Middle frontal gyrus (tissue), 1 donor: ENCODE measurements around the gene SACM1L.
"Not testable (repeated sequence)": the region's sequence is repeated elsewhere in the genome, so short reads cannot be mapped to it uniquely, and the experiment has no call there.

Source experiments
- DNase-seq: peaks from one replicate; pipeline ENCODE4 v3.0.0-alpha.2; 2015; ENCODE audit warnings: low spot score; ENCODE audit errors: extremely low spot score

The SACM1L gene

DNA sequence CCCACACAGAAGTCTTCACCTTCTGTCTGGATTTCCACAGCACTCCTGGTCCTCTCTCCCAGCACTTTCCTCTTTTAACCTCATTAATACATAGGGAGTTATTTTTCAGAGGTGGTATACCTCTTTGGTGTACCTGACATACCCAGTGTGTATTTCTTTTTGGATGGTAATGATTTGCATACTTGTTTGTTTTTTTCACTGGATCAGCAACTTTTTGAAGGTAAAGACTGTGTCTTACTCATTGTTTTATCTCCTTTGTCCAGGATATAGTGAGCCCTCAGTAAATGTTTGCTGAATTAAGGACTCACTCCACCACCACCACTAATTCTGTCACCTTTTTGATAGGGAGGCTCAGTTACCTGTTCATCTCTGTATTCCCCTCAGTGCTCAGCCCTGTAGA lies 52.1 kb downstream of the SACM1L start:
- no peak for DNase-seq

GRCh38 chr3:45741742-45742460 lies 52.7 kb downstream of the SACM1L start:
- no peak for DNase-seq

GRCh38 chr3:45742461-45743089 lies 53.4 kb downstream of the SACM1L start:
- no peak for DNase-seq

DNA sequence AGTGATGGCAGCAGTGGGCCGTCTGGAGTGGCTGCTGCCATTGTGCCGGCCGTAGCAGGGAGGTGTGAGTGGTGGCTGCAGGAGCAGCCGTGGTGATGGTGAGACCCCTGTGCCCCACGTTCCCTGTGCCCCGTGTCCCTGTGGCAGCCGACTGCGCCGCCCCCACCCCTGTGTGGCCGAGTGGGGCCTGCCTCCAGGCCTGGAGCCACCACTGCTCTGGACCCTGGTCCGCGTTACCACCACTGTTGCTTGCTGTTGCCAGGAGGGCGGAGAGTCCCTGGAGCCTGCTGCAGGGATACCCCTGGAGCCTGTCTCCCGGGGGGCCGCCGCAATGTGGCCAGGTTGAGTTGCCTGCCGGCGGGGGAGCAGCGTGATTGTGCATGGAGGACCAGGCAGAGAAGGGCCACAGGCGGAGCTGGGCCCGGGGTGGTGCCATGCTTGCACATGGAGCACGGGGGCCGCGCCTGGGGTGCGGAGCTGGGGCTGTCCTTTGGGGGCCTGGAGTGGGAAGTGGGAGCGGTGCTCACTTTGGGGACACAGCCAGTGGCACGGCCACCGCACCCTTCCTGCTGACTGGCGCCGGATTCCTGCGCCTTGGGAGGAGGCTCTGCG lies 57.1 kb downstream of the SACM1L start:
- DNase-seq = no peak

DNA sequence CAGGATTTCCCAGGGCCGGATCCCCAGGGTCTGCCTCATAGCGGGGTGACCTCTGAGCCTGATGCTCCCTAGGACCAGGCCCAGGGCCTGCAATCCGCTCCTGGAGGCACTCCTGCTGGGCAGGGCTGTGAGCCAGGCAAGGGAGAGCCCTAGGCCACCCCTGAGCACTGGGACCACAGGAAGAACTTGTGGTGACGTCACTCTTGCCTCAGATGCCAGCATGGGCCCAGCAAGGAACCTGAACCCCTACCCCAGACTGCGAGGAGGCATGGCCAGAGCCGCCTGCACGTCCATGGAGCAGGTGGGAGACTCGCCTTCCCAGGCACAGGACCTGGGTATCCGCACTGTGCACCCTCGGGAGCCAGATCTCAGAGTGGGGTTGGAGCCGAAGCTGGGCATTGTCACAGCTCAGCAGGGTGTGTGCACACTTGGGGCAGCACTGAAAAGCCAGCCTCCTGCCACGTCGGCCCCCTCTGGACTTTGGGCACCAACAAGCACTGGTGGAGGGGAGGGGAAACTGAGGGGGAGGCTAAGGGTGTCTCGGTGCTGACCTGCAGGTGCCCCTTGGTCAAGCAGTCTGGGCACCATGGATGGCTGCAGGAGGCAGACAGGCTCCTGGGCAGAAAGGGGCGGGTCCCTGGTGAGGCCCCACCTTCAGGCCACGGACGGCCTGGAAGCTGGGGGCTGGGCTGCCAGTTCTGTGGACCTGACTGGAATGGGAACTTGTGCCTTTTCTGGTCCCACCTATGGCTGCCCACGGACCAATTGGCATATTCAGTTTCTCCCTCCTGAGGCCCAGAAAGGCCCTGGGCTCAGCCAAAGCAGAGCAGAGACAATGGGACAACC lies 57.8 kb downstream of the SACM1L start:
- no peak for DNase-seq

DNA sequence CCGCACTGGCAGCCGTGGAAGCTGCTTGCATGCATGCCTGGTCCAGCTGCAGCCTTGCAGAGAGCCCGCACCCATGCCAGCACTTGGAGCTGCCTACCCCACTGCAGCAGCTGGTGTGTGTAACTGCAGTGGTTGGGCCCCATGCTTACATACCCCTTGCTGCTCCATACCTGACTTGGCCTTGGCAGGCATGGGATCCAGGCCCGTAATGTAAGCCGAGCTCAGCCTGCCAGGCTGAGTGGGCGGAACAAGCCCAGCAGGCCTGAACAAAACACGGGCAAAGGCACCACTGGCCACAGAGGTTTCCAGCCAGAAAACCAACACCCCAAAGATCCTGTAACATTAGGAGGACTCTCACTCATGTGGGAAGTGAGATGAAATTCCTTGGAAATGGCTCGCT lies 58.9 kb downstream of the SACM1L start:
- DNase-seq = no peak

- not testable (repeated sequence) for DNase-seq
Measured at GRCh38 chr3:45749036-45749600, 59.9 kb downstream of the SACM1L start.

GRCh38 chr3:45749880-45750279 lies 60.7 kb downstream of the SACM1L start:
- DNase-seq = no peak

GRCh38 chr3:45751537-45752242 lies 62.5 kb downstream of the SACM1L start:
- no peak for DNase-seq

DNA sequence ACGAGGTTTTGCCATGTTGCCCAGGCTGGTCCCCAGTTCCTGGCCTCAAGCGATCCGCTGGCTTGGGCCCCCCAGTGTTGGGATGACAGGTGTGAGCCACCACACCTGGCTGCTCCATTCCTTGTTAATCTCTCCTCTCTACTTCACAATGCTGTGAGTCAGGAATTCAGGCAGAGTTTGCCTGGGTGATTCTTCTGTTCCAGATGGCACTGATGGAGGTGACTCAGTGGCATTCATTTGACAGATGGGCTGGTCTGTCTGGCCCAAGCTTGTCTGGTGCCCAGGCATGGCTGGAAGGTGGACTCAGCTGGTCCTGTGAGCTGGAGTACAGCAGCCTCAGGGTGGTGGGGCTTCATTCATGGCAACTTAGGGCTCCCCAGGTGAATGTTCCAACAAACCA lies 63.9 kb downstream of the SACM1L start:
- no peak for DNase-seq

DNA sequence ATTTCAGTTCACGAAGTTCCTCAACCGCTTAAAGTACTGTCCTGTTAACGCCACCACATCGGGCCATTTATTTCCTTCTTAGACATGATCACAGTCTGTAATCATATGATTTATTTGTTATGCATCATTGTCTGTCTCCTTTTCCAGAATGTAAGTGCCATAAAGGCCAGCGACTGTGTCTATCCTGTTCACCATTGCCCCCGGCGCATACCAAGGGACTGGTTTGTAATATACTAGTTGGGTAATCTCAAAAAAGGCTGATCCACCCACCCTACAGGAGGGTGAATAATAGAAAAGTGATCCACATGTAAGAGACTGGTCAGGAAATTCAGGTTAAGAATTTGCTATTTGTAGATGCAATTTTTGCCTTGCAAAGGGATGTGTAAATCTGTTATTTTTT lies 65.3 kb downstream of the SACM1L start:
- no peak for DNase-seq

- DNase-seq = no peak
Measured at GRCh38 chr3:45756055-45756454, 66.9 kb downstream of the SACM1L start.

GRCh38 chr3:45757141-45757540 lies 67.9 kb downstream of the SACM1L start:
- DNase-seq = not testable (repeated sequence)

GRCh38 chr3:45758871-45759270 lies 69.7 kb downstream of the SACM1L start:
- DNase-seq = no peak

DNA sequence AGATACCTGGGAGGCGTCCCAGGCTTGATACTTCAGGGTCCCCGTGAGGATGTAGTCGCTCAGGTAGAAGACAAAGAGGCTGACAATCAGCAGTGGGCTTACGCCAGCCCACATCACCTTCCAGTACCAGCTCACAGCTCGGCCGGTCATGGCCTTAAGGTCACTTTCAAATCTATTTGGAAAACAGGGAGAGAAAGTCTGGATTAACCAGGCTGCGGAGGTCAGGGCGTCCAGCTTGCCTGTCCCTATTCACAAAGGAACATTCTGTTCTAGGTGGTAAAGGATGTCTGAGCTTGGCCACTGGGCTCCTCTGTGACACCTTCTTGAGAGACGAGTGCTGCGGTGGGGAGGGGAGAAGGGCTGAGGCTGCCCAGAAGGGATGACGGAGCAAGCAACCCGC lies 70.7 kb downstream of the SACM1L start:
- no peak for DNase-seq

DNA sequence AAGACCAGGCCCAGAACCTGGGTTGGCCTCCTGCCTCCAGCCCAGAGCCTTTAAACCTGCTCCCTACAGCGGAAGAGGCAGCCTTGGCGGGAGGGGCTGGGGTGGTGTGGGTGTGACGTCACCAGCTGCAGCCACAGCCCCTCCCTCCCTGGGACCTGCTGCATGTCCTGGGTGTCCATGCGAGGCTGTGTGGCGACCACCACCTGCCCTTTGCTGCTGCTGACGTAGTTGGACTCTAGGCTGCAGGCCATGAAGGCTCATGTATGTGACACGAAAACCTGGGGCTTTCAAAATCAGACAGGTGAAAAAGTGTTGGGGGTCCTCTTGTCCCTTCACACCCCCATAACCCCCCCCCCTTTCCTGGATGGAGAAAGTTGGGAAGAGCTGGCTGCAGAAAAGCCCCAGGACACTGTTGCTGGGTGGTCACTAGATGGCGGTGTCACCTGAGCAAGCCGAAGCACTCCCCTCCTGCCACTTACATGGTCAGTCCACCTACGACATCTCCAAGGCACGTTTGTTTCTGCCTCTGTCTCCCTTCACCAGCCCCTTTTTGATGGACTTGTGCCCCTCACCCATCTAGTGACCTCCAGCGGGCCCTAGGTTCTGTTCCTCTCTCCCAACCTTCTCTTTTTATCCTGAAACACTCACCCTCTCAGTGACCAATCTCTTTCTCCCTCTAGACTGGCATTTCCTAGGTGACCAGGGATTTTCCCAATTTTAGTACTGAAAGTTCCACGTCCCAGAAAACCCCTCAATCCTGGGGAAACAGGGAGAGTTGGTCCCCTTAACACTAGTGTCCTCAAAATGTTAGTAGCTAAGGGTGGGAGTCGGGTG lies 71.9 kb downstream of the SACM1L start:
- no peak for DNase-seq

- DNase-seq = no peak
Measured at GRCh38 chr3:45761831-45762230, 72.6 kb downstream of the SACM1L start.

- DNase-seq = no peak
Measured at GRCh38 chr3:45762647-45763302, 73.6 kb downstream of the SACM1L start.

DNA sequence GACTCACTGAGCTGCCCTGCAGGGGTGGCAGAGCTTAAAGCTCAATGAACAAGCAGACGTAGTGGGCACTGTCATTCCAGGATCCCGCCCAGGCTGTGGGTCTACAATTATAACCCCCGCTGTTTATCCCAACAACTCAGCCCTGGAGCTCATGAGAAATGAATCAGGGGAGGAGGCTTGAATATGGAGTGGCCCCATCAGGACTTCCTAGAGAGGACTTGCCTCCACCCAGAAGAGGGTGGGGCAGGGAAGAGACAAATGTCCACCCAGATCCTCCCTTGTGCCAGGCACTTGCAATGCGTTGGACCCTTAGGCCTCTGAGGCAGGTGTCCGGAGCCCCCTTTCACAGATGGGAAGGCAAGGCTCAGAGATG lies 74.1 kb downstream of the SACM1L start:
- no peak for DNase-seq
